Stimulated activated CD4-positive, alpha-beta T cell treated with anti-CD3 and anti-CD28 coated beads, TNF-alpha, amount 100 ng/mL, for 24 hours (primary cell): Measurements from ENCODE around the gene MACF1.

ENCODE experiments used
- DNase-seq, 3 experiments: peaks; one replicate each; pipeline ENCODE4 v3.0.0-alpha.2; 2020; ENCODE audit warnings: low read depth in 3 of 3

MACF1 gene

DNA sequence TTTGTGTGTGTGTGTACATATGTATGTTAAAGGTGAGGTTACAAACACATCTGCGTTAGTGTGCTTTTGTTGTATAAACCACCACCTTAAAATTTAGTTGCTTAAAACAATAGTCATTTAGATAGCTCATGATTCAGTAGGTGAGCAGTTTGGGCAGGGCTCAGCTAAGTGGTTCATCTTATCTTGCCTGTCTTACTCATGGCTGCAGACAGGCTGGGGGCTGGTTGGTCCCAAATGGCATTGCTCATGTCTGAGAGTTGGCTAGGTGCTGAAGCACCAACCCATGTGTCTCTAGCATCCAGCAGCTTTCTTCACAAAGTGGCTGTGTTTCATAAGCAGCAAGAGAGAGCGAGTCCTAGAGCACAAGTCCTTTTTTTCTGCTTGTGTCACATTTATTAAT, 91.4 kb downstream of the MACF1 start:
- no peak for DNase-seq

DNA sequence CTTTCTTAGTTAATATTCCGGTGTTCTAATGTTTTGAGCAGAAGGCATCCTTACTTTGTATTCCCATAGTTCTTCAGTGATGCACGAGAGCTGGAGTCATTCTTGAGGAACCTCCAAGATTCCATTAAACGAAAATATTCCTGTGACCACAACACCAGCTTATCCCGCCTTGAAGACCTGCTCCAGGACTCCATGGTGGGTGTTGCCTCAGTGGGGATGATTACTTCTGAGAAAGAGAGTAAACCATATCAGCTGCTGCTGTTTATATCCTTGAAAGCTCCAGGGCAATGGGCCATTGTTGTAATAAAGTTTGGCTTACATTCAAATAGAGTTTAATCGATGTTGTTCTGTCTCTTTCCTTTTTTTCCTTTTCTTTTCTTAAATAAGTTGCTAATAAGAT, 93.1 kb downstream of the MACF1 start:
- no peak for DNase-seq

DNA sequence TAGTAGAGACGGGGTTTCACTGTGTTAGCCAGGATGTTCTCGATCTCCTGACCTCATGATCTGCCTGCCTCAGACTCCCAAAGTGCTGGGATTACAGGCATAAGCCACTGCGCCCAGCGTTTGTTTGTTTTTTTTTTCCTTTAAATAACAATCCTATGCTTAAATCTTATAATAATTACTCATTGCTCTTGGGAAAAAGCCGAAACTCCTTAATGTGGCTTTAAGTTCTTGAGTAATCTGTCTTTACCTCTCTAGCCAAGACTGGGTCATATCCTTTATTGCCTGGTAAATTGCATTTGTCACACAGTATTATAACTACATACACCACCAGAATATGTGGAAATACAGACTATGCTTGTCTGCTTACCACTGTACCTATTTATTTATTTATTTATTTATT, 97.1 kb downstream of the MACF1 start:
- no peak for DNase-seq

DNA sequence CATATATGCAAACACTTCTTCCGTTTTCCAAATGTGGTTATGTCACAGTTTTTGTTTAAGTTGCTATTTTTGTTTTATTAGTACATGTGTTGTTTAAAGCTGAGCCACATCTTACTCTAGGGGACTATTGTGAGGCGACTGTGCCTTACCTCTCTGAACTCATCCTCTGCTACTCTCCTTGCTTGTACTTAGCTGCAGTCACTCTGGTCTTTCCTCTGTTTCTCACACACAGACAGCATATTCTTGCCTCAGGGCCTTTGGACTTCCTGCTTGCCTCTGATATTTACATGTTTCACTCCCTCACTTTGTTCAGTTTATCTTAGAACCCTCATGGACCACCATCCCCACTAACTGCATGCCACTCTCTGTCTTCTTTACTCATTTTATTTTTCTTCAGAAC, 101.1 kb downstream of the MACF1 start:
- DNase-seq, result no peak

DNA sequence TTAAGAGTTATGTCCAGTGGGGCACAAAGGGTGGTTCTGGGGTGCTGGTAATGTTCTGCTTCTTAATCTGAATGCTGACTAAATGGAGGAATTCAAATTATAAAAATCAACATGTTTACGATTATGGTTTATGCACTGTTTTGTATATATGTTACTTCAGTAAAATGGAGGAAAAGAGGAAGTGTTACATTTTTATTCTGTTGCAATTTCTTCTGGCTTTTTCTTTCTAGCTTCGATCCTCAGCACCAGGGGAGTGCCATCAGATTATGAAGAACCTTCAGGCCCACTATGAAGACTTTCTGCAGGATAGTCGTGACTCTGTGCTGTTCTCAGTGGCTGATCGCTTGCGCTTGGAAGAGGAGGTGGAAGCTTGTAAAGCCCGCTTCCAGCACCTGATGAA, 105.5 kb downstream of the MACF1 start:
- no peak for DNase-seq

DNA sequence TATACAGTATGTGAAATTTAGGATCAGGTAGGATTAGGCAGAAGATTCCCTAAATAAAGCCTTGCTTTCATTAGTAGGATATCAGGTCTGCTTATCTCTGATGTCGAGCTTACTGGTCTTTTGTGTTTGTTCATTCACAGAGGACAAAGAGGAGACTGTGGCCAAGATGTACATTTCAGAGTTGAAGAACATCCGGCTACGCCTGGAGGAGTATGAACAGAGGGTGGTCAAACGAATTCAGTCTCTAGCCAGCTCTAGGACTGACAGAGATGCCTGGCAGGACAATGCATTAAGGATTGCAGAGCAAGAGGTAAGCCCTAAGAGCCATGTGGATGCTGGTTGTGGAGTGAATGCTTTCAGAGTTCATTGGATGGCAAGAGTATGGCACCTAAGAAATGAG, 106.2 kb downstream of the MACF1 start:
- no peak for DNase-seq

DNA sequence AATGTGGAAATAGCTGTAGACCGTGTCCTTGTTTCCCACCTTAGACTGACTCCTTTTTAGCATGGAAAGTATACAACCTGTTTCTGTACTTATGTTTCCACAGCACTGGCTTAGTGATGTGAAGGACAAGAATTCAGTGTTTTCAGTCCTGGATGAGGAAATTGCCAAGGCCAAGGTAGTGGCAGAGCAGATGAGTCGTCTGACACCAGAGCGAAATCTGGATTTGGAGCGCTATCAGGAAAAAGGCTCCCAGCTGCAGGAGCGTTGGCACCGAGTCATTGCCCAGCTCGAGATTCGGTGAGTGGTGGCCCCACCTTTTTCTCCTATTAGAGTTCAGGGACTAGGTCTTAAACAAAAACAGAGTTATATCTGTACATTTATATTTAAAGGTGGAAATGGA, 112.6 kb downstream of the MACF1 start:
- DNase-seq, result no peak

DNA sequence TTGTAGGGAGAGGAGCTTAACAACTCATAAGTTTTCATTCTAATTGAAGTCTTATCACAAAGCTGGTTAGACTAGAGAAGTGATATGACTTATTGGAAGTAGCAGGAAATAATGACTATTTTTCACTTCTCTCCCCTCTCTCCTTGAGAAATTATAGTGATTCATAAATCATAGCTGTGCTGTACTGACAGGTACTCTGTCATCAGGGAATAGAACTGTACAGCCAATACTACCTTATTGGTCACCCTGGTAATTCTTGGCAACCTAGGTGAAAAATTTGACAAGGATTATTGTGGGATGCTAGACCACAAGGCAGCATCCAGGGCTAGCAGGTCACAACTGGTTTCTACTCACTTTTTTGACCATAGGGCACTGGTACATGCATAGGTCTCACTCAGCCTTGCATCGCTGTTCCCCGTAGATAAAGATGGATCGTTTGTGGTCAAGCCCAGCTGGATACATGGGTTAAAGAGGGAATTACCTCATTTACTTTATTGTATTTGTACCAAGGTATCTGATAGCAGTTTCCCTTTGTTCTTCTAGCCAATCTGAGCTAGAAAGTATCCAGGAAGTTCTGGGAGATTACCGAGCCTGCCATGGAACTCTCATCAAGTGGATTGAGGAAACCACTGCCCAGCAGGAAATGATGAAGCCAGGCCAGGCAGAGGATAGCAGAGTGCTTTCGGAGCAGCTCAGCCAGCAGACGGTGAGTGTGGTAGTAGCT, 113.6 kb downstream of the MACF1 start:
- no peak for DNase-seq

DNA sequence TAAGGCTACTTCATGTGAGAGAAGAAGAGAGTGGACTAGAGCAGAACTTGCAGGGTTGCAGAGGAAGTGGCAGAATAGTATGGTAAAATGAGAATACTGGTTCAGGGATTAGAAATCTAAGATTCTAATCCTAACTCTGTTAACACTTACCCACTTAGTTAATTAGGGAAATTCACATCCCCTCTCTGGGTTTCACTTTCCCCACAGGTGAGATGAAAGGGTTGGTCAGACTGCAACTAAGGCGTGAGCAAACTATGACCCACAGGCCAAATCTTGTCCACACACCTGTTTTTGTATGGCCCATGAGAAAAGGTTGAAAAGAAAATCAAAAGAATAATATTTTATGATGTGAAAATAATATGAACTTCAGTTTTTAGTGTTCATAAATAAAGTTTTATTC, 117.5 kb downstream of the MACF1 start:
- no peak for DNase-seq

DNA sequence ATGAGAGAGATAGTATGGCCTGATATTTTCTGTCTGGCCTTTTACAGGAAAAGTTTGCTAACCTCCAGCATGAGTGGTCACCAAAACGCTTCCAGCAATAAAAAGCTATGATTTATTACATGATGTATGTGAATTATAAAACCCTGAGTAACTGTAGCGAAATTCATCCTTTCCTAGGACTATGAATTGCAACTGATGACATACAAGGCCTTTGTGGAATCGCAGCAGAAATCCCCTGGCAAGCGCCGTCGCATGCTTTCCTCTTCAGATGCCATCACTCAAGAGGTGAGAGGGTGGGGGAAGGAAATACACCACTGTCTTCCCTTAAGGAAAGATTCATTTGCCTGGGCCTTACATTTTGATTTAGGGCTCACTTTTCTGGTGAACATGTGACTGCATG, 117.9 kb downstream of the MACF1 start:
- DNase-seq, result no peak

DNA sequence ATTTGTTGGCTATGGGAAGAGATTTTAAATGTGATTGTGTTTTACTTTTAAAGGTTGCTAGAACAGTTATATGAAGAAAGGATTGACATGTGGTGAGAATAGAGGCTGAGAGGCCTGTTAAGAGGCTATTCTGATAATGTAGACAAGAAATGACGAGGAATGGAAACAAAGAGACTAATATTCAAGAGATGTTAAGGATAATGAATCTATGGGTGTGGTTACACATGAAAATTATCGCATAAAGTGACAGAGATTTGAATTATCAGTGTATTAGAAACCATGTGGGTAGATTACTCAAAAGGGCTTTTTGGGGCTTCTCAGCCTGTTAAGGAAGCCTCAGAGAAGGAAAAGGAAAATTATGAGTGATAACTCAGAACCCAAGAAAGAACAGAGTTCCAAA, 120.4 kb downstream of the MACF1 start:
- DNase-seq, result no peak

DNA sequence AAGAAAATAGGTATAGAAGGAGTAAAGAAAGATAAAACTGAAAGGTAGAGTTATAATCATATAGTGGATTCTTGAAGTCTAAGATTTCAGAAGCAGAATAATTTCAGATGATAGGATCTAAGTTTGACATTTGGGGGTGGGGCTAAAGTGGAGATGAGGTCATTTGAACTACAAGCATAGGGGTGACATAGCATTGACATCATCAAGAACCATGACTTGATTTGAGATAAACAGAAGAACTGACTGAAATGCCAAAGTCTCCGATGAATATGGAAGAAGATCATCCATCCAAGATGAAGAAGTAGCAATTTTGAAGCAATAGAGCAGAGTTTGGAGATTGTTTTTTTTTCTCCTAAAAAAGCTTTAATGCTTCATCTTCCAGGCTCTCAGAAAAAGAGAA, 122.3 kb downstream of the MACF1 start:
- DNase-seq, result no peak

DNA sequence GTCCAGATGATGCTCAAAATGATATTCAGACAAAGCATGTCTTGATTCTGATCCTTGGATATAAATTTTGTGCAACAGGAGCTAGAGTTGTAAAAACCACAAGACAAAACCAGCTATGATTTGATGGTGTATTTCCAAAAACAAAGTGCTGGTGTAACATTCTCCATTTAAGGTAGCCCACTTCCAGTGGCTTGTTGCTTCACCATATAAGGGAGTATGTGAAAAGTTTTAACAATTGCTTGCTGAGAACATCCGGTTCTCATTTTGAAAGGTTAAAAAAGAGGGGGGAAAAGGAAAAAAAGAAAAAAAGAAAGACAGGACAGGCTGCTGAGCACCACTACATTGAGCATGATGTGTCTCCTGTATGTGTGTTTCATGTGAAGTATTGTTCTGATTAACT, 123.6 kb downstream of the MACF1 start:
- DNase-seq, result no peak

DNA sequence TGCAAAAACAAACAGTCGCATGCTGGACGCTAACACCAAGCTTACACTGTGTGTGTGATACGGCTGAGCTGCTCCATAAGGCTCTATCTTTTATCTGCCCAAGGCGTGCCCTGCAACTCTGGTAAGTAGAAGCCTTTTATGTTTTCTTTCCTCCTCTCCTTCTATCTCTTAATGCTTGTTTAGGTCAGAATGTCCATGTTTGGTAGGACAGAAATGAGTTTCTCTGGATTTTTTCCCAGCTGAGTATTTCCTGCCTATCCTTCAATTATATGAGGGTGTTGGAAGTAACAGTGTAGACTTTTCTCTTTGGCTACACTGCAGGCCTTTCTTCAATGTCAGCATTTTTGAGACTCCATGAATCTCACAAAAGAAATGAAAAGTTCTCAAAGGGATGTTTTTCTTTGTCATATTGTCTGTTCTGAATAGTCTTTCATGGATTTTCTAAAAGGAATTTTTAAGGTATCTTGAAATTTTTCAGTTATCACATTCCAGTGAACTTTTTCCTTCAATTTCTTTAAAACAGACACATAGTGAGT, 124.2 kb downstream of the MACF1 start:
- DNase-seq, result no peak

DNA sequence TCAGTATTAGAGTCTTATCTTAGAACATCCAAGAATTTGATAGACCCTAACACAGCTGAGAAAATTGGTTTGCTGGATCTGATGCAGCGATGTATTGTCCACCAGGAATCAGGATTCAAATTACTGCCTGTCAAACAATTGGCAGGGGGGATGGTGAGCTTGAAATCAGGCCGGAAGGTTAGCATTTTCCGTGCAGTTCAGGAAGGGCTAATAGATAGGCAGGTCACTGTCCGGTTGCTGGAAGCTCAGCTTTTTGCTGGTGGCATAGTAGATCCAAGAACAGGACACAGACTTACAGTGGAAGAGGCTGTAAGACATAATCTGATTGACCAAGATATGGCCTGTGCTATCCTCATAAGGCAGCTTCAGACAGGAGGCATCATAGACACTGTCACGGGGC, 127.2 kb downstream of the MACF1 start:
- no peak for DNase-seq

DNA sequence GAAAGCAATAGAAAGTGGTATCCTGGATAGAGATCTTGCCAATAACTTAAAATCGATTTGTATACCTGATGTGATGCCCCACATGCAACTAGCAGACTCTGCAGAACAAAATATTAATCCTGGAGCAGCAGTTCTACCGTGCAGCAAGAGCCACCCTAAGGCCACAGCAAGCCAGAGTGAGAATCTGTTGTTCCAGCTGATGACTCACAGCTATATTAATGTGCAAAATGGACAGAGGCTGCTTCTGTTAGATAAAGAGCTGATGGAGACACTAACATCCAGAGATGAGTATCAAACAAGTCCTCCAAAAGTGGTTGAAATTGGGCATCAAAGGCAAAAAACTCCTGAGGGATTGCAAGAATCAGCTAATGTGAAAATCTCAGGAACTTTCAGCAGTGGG, 127.8 kb downstream of the MACF1 start:
- no peak for DNase-seq

DNA sequence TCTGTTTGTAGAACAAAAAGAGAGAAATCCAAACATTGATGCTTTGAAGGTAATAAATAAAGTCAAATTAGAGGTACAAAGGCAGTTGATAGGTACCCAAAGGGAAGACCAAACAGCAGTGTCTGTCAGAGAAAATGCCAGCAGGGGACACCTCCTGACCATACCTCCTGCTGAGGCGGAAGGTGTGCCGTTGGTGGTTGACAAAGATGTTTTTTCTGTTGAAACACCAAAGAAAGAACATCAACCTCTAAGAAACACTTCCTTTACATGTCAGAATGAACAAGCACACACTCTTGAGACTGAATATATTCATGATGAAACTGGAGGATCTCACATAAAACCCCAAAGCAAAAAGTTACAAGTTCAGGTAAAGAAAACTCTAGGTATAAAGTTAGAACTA, 128.3 kb downstream of the MACF1 start:
- DNase-seq, result no peak

DNA sequence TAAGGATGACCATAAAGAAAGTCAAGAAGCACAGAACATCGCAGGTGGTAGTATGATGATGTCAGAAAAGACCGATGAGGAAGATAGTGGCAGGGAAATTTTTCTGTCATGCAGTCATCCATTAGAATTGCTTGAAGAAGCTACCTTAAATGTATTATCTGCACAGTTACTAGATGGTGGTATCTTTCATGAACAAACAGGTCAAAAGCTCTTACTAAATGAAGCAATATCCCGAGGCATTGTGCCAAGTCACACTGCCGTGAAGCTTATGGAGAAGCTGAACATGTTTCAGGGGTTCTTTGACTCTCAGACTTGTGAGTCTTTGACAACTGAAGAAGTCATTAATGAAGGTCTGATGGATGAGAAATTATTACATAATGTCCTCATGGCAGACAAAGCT, 128.8 kb downstream of the MACF1 start:
- no peak for DNase-seq

DNA sequence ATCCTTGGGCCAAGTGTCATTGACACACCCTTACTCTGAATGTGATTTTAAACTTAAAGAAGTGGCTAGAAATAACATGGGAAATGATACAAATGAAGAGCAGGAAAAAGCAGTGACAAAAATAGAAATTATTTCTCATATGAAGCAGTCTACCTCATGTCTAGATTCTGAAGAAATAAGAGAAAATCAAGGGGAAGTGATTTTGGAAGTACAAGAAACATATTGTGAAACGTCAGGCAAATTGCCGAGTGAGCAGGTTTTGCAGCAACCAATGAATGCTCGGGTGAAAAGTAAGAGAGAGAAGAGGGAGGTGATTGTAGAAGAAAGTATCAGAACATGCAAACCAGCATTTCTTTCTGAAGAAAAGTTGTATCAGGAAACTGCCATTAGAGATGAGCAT, 130.7 kb downstream of the MACF1 start:
- no peak for DNase-seq

DNA sequence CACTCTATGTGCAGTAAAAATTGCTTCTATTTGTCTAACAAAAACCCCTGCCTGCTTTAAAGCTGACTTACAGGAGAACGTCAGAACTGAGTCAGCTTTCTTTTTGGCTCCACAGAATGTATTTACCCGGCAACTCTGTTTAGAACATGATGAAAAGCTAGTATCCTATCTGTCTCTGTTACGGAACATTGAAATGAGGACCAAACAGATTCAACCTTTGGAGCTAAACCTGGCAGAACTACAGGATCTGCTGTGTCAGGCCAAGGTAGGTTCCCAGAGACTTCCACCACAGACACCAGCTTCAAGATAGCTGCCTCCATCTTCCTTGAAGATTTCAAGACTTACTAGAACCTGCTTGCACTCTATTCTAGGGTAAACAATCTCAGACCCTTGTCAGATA, 132.6 kb downstream of the MACF1 start:
- no peak for DNase-seq

DNA sequence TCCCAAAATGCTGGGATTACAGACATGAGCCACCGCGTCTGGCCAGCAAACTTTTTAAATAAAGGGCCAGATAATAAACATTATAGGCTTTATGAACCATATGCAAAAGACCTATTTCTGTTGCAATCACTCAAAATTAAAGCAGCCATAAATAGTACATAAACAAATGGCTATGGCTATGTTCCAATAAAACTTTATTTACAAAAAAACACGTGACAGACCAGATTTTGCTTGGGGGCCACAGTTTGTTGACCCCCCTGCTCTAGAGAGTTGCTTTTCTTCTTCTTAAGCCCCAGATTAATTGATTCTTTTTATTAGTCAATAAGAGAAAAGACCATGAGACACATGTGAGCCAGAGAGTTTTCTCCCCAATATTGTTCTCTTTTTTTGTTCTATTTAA, 138.3 kb downstream of the MACF1 start:
- DNase-seq, result no peak

DNA sequence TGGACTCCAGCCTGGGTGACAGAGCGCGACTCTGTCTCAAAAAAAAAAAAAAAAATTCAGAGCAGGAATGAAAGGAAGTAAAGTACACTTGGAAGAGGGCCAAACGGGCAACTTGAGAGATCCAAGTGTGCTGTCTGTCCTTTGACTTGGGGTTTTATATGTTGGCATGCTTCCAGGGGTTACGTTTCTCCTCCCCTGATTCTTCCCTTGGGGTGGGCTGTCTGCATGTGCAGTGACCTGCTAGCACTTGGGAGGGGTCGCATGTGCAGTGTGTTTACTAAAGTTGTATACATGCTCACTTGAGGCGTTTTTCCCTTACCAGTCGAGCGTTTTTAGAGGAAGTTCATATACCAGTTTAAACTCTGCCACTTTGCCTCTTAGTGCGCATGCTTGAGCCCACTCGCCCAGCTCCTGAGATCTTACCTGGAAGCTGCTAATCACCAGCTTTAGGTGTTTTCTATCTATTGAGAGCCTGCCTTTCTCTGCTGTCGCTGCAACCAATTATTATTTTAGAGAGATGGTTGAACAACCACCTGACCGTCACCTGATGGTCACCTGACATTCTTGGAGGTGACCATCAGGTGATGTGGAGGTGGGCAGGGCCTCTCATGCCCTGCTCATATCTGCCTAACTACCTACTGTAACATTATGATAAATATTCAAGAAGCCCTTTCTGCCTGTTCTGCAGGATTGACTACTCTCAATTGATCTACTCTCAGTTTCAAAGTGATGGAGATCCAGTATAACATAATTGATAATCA, 140.1 kb downstream of the MACF1 start:
- no peak for DNase-seq

DNA sequence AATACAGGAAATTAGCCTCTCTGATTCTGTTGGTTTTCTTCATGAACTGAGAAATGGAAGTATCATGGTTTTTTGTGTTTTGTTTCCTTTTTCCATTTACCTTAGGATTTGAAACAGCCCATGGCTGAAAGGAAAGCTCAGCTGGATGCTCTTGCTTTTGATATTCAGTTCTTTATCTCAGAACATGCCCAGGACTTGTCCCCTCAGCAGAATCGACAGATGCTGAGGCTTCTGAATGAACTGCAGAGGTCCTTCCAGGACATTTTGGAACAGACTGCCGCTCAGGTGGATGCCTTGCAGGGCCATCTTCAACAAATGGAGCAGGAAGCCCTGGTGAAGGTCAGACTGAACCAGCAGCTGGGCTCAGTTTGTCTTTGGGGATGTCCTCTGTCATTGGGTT, 142.4 kb downstream of the MACF1 start:
- DNase-seq, result no peak
